Measurements from ENCODE around the gene CRLF1. TPM values are rescaled to one million over a fixed set of nuclear protein-coding genes. Genes with fewer than 3 reads are reported as not detected.

CRLF1 gene
- total RNA-seq, 1 experiment from 2014 or later = 16.2 TPM

DNA sequence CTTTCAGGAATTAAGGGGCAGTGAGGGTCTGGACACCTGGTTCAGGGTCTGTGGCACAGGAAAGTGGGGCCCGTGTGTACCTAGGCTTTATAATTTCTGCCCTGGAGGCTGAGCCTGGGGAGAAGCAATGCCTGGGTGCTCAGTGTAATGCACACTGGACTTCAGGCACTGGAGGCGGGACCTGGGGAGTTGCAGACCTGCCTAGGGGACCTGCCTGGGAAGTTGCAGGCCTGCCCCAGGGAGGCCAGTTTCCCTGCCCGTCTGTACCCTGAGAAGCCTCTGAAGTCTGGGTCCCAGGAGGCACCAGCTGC is 3.6 kb upstream of the CRLF1 start:
- Histone ChIP-seq H2BK5ac (ENCODE audit: insufficient read length, low read length) (no peak overlapping the region), H3T11ph (ENCODE audit: low read length) (no peak overlapping the region), H3K23ac (ENCODE audit: insufficient read length, low read depth, low read length) (no peak overlapping the region), H2BK12ac (ENCODE audit: insufficient read length, low read depth, low read length) (no peak overlapping the region), H4K5ac (ENCODE audit: insufficient read length, low read depth, low read length) (no peak overlapping the region), H3K18ac (ENCODE audit: insufficient read length, low read depth, low read length) (no peak overlapping the region), H3K9me3 (ENCODE audit: control insufficient read depth, low read depth, low read length) (no peaks in the 10 kb centered on the region), H3K27ac (ENCODE audit: insufficient read length, low read depth, low read length) (no peak overlapping the region), H3K23me2 (ENCODE audit: insufficient read length, low read depth, low read length, poor library complexity, severe bottlenecking) (peaks cover 27% of the 10 kb centered on the region), H4K8ac (replicated peaks; ENCODE audit: insufficient read length, low read depth, low read length) (no peak overlapping the region), H3K79me2 (ENCODE audit: insufficient read depth, low read length) (no peaks in the 10 kb centered on the region), H3K4me2 (ENCODE audit: insufficient read depth, insufficient read length, low read length) (peak overlapping the region; percentile 44), H2BK15ac (ENCODE audit: low read depth, low read length) (no peak overlapping the region; the same call in 1 of the 2 replicates), H3K14ac (ENCODE audit: insufficient read depth, low read length) (no peak overlapping the region), H3K79me1 (ENCODE audit: insufficient read depth, low read depth, low read length, poor library complexity, severe bottlenecking) (no peaks in the 10 kb centered on the region), H2BK120ac (ENCODE audit: low read depth, low read length, poor library complexity, severe bottlenecking) (no peak overlapping the region), H3K9ac (ENCODE audit: extremely low read depth, insufficient read length, low read length) (no peak overlapping the region), H2BK20ac (ENCODE audit: low read depth, low read length, poor library complexity, severe bottlenecking) (no peak overlapping the region), H4K91ac (ENCODE audit: insufficient read length, low read depth, low read length) (no peak overlapping the region), H2AFZ (ENCODE audit: low read length) (no peak overlapping the region), H3K4me1 (ENCODE audit: insufficient read depth, low read length) (peaks cover 17% of the 10 kb centered on the region), H3K56ac (ENCODE audit: insufficient read length, low read depth, low read length) (no peak overlapping the region), H3K27me3 (ENCODE audit: insufficient read depth, low read length) (peaks cover 78% of the 10 kb centered on the region), H3K4ac (ENCODE audit: low read depth, low read length) (no peak overlapping the region), H4K20me1 (ENCODE audit: control insufficient read depth, insufficient read depth, insufficient read length) (no peaks in the 10 kb centered on the region), H2AK5ac (ENCODE audit: insufficient read length, low read length) (no peak overlapping the region)
- Mint-ChIP-seq H3K4me1 (peaks cover 45 to 58% of the 10 kb centered on the region in 2 experiments), H3K36me3 (ENCODE audit: insufficient read depth in 1 of 3, low read depth in 3 of 3) (peaks cover 0 to 2% (median 0%) of the 10 kb centered on the region in 3 experiments; a peak in 3 of 7 replicates), H3K9me3 (peaks cover 0 to 2% of the 10 kb centered on the region in 2 experiments; a peak in 2 of 5 replicates), H3K27me3 (ENCODE audit: low read depth) (peaks cover 86% of the 10 kb centered on the region), H3K27ac (no peak overlapping the region), H3K4me3 (peak overlapping the region; percentile 30 to 60; a peak in 2 of 5 replicates)
- TF ChIP-seq CTCF (conservative IDR thresholded peaks at IDR 0.05) = no peak
- no peak for DNase-seq
- WGBS (ENCODE audit: extremely low coverage, insufficient read length, low lambda C conversion rate) = no CpG with 5 or more reads among the region's 3 CpGs

All from H9 (cell line).